H1 (cell line): ENCODE measurements around the gene TXLNB. TPM values are rescaled to one million over a fixed set of nuclear protein-coding genes. Genes with fewer than 3 reads are reported as not detected.

Experiments
- CTCF ChIA-PET: fragments of 300-600 bp; sonication (Branson Sonifier 250); formaldehyde crosslinking; loops from one replicate; lab custom pipeline; 2021; ENCODE audit not compliant: partially characterized antibody; lab: Charles Lee
- POLR2A ChIA-PET: fragments of 300-600 bp; sonication (Branson Sonifier 250); formaldehyde crosslinking; loops from one replicate; lab custom pipeline; 2021; ENCODE audit warnings: inconsistent platforms; ENCODE audit not compliant: partially characterized antibody; lab: Charles Lee
- DNase-seq, 2 experiments: peaks; one replicate each; pipeline versions ENCODE4 v3.0.0 to v3.0.0-alpha.2; 2010 to 2022; ENCODE audit warnings: low spot score in 2 of 2, low read depth in 1 of 2, mixed read lengths in 1 of 2
- FAIRE-seq: peaks from 2 replicates; lab custom pipeline; 2011; peaks lifted over from hg19 to GRCh38; lab: Jason Lieb, UNC
- H2AFZ ChIP-seq: 2 replicates; pipeline ENCODE4 v1.8.1; 2012; ENCODE audit warnings: low read length, inconsistent platforms
- H2AK5ac ChIP-seq: 2 replicates; pipeline ENCODE4 v1.6.1; 2013; ENCODE audit warnings: low read depth, low read length
- H2BK120ac ChIP-seq: replicated peaks from 2 replicates; pipeline ENCODE3; 2013; ENCODE audit warnings: low read depth, low read length, inconsistent platforms
- H2BK12ac ChIP-seq: 2 replicates; pipeline ENCODE4 v1.6.1; 2013; ENCODE audit warnings: low read depth, low read length
- H2BK15ac ChIP-seq: 2 replicates; pipeline ENCODE4 v1.6.1; 2013; ENCODE audit warnings: low read length
- H2BK20ac ChIP-seq: 2 replicates; pipeline ENCODE4 v1.6.1; 2013; ENCODE audit warnings: low read length
- H2BK5ac ChIP-seq: 2 replicates; pipeline ENCODE4 v1.6.1; 2013; ENCODE audit warnings: low read depth, low read length
- H3K14ac ChIP-seq: 2 replicates; pipeline ENCODE4 v1.6.1; 2013; ENCODE audit warnings: inconsistent platforms; ENCODE audit not compliant: insufficient read length
- H3K18ac ChIP-seq: 2 replicates; pipeline ENCODE4 v1.6.1; 2013; ENCODE audit warnings: low read length; ENCODE audit errors: extremely low read depth
- H3K23ac ChIP-seq: 2 replicates; pipeline ENCODE4 v1.6.1; 2013; ENCODE audit warnings: inconsistent platforms; ENCODE audit not compliant: insufficient read length
- H3K23me2 ChIP-seq: 2 replicates; pipeline ENCODE4 v1.6.1; 2013; ENCODE audit warnings: low read depth, low read length
- H3K27ac ChIP-seq: 2 replicates; pipeline ENCODE4 v1.6.1; 2011; ENCODE audit warnings: low read depth, low read length, inconsistent platforms
- H3K27me3 ChIP-seq, 4 experiments: replicated peaks in 1 of 4; 1 replicate in 1 of 4; 2 replicates in 3 of 4; pipeline versions ENCODE4 v1.6.1 to v1.8.1; 2011 to 2013; ENCODE audit warnings: low read length in 3 of 4, mild to moderate bottlenecking in 3 of 4, inconsistent platforms in 2 of 4, mixed read lengths in 2 of 4, moderate library complexity in 1 of 4; ENCODE audit not compliant: control insufficient read depth in 3 of 4, insufficient read depth in 3 of 4; ENCODE audit errors: extremely low read depth in 1 of 4
- H3K36me3 ChIP-seq, 4 experiments: 2 replicates each; pipeline versions ENCODE4 v1.6.1 to v1.8.1; 2011 to 2013; ENCODE audit warnings: mild to moderate bottlenecking in 4 of 4, low read length in 3 of 4, moderate library complexity in 2 of 4, control low read depth in 1 of 4, inconsistent platforms in 1 of 4; ENCODE audit not compliant: insufficient read depth in 4 of 4, control insufficient read depth in 2 of 4
- H3K4ac ChIP-seq: replicated peaks from 2 replicates; pipeline ENCODE3; 2013; ENCODE audit warnings: low read length, low read depth, mixed read lengths, inconsistent platforms; ENCODE audit not compliant: insufficient read length
- H3K4me1 ChIP-seq, 4 experiments: replicated peaks in 1 of 4; 1 replicate in 1 of 4; 2 replicates in 3 of 4; pipeline versions ENCODE4 v1.6.1 to v1.8.1; 2011 to 2013; ENCODE audit warnings: low read length in 3 of 4, inconsistent platforms in 2 of 4, mixed read lengths in 1 of 4; ENCODE audit not compliant: insufficient read depth in 4 of 4, control insufficient read depth in 3 of 4
- H3K4me2 ChIP-seq, 2 experiments: 2 replicates each; pipeline versions ENCODE4 v1.6.1 to v1.8.1; 2011 to 2013; ENCODE audit warnings: low read depth in 2 of 2, low read length in 2 of 2, control low read depth in 1 of 2, inconsistent platforms in 1 of 2, mild to moderate bottlenecking in 1 of 2; ENCODE audit not compliant: insufficient read depth in 1 of 2
- H3K4me3 ChIP-seq, 4 experiments: fragments of 200-600, 300-600 bp in 1 of 4; sonication (generic), shearing (Covaris generic), sonication (Bioruptor Twin) in 1 of 4; 2 replicates each; pipeline versions ENCODE4 v1.5.1 to v1.8.1; 2011 to 2016; ENCODE audit warnings: low read length in 4 of 4, low read depth in 3 of 4, control low read depth in 2 of 4, inconsistent platforms in 2 of 4, mild to moderate bottlenecking in 2 of 4, mixed read lengths in 1 of 4, moderate library complexity in 1 of 4; ENCODE audit not compliant: insufficient read depth in 2 of 4; ENCODE audit errors: extremely low read depth in 1 of 4
- H3K56ac ChIP-seq: replicated peaks from 2 replicates; pipeline ENCODE3; 2013; ENCODE audit warnings: low read depth, mild to moderate bottlenecking, mixed read lengths, low read length, inconsistent platforms; ENCODE audit not compliant: insufficient read length
- H3K79me1 ChIP-seq: 2 replicates; pipeline ENCODE4 v1.6.1; 2013; ENCODE audit warnings: low read depth, low read length, control low read depth
- H3K79me2 ChIP-seq, 2 experiments: 2 replicates each; pipeline versions ENCODE4 v1.6.1 to v1.8.1; 2012 to 2013; ENCODE audit warnings: low read length in 2 of 2, mild to moderate bottlenecking in 2 of 2, inconsistent platforms in 1 of 2; ENCODE audit not compliant: insufficient read depth in 2 of 2, control insufficient read depth in 1 of 2
- H3K9ac ChIP-seq, 4 experiments: replicated peaks in 1 of 4; 1 replicate in 1 of 4; 2 replicates in 3 of 4; pipeline versions ENCODE4 v1.6.1 to v1.8.1; 2011 to 2013; ENCODE audit warnings: low read depth in 3 of 4, low read length in 3 of 4, control low read depth in 2 of 4, mild to moderate bottlenecking in 2 of 4, moderate library complexity in 2 of 4, inconsistent platforms in 1 of 4; ENCODE audit errors: extremely low read depth in 1 of 4
- H3K9me3 ChIP-seq, 2 experiments: 2 replicates each; pipeline versions ENCODE4 v1.6.1 to v1.8.1; 2012 to 2013; ENCODE audit warnings: mild to moderate bottlenecking in 2 of 2, moderate library complexity in 2 of 2, control low read depth in 1 of 2, inconsistent platforms in 1 of 2, low read depth in 1 of 2, low read length in 1 of 2, mixed read lengths in 1 of 2; ENCODE audit not compliant: insufficient read depth in 2 of 2
- H4K20me1 ChIP-seq, 2 experiments: replicated peaks in 1 of 2; 2 replicates each; pipeline versions ENCODE3 to v1.8.1; 2011 to 2013; ENCODE audit warnings: inconsistent platforms in 2 of 2, low read length in 2 of 2, mild to moderate bottlenecking in 1 of 2; ENCODE audit not compliant: insufficient read depth in 2 of 2, control insufficient read depth in 1 of 2
- H4K5ac ChIP-seq: 2 replicates; pipeline ENCODE4 v1.6.1; 2013; ENCODE audit warnings: low read length, low read depth, mixed read lengths, inconsistent platforms; ENCODE audit not compliant: insufficient read length
- H4K8ac ChIP-seq: 2 replicates; pipeline ENCODE4 v1.8.0; 2013; ENCODE audit warnings: mild to moderate bottlenecking, moderate library complexity, low read length, inconsistent platforms; ENCODE audit not compliant: insufficient read depth; ENCODE audit errors: extremely low read depth
- H4K91ac ChIP-seq: replicated peaks from 2 replicates; pipeline ENCODE3; 2013; ENCODE audit warnings: low read length, mixed read lengths, inconsistent platforms; ENCODE audit not compliant: insufficient read length
- ATF3 ChIP-seq: IDR thresholded peaks from 2 replicates; pipeline ENCODE4 v1.6.1; 2011; ENCODE audit warnings: low read depth, mild to moderate bottlenecking, low read length; ENCODE audit not compliant: insufficient read depth
- BACH1 ChIP-seq: IDR thresholded peaks from 2 replicates; pipeline ENCODE4 v1.6.1; 2012; ENCODE audit warnings: low read length, improper control_type of control experiment
- CEBPB ChIP-seq: IDR thresholded peaks from 2 replicates; pipeline ENCODE4 v1.6.1; 2012; ENCODE audit warnings: low read depth, low read length
- CHD2 ChIP-seq: IDR thresholded peaks from 2 replicates; pipeline ENCODE4 v1.6.1; 2012; ENCODE audit warnings: low read length, improper control_type of control experiment
- CREB1 ChIP-seq: IDR thresholded peaks from 2 replicates; pipeline ENCODE4 v1.6.1; 2012; ENCODE audit warnings: inconsistent platforms
- FOSL1 ChIP-seq: IDR thresholded peaks from 2 replicates; pipeline ENCODE4 v1.6.1; 2011; ENCODE audit warnings: mild to moderate bottlenecking, low read depth, low read length, moderate library complexity; ENCODE audit not compliant: insufficient read depth
- GTF2F1 ChIP-seq: IDR thresholded peaks from 2 replicates; pipeline ENCODE4 v1.6.1; 2012; ENCODE audit warnings: low read depth, low read length, improper control_type of control experiment, borderline replicate concordance
- JUND ChIP-seq: IDR thresholded peaks from 2 replicates; pipeline ENCODE4 v1.6.1; 2011; ENCODE audit warnings: mild to moderate bottlenecking, improper control_type of control experiment, low read length
- NRF1 ChIP-seq: IDR thresholded peaks from 2 replicates; pipeline ENCODE4 v1.6.1; 2011; ENCODE audit warnings: mild to moderate bottlenecking, low read depth, low read length, improper control_type of control experiment
- POLR2AphosphoS5 ChIP-seq: IDR thresholded peaks from 2 replicates; pipeline ENCODE4 v1.6.1; 2011; ENCODE audit warnings: low read depth, low read length
- SP4 ChIP-seq: IDR thresholded peaks from 2 replicates; pipeline ENCODE4 v1.6.1; 2012; ENCODE audit warnings: low read length, inconsistent platforms
- SUZ12 ChIP-seq: fragments of 200-600 bp; sonication (generic); IDR thresholded peaks from 2 replicates; pipeline ENCODE4 v1.6.1; 2012; ENCODE audit warnings: mild to moderate bottlenecking, inconsistent platforms, low read length, moderate library complexity, mixed read lengths
- TAF7 ChIP-seq: optimal IDR thresholded peaks from 2 replicates; pipeline ENCODE3; 2011; ENCODE audit warnings: low read depth, mild to moderate bottlenecking, inconsistent platforms, low read length, moderate library complexity, borderline replicate concordance
- TBP ChIP-seq: IDR thresholded peaks from 2 replicates; pipeline ENCODE4 v1.6.1; 2011; ENCODE audit warnings: low read depth, low read length, improper control_type of control experiment
- TEAD4 ChIP-seq: IDR thresholded peaks from 2 replicates; pipeline ENCODE4 v1.6.1; 2012; ENCODE audit warnings: low read depth, low read length, inconsistent platforms, mixed read lengths
- ZNF274 ChIP-seq: IDR thresholded peaks from 2 replicates; pipeline ENCODE4 v1.7.0; 2012; ENCODE audit warnings: low read length, borderline replicate concordance; ENCODE audit errors: extremely low read depth
- WGBS, 2 experiments: shearing (Covaris generic) in 1 of 2; methylation state at CpG; one replicate each; pipeline versions ENCODE4 v1.1.6 to v1.1.7; 2013 to 2015; ENCODE audit warnings: low lambda C conversion rate in 2 of 2, mixed read lengths in 2 of 2, inconsistent platforms in 1 of 2, low coverage in 1 of 2, missing lambda C conversion rate in 1 of 2; ENCODE audit not compliant: insufficient replicate concordance in 2 of 2, insufficient coverage in 1 of 2, insufficient read length in 1 of 2; ENCODE audit errors: extremely low coverage in 1 of 2, missing lambda C conversion rate in 1 of 2; 5-methylcytosine and 5-hydroxymethylcytosine counted together
- polyA plus RNA-seq, 7 experiments: library from polyadenylated mRNA; depleted of rRNA in 3 of 7; stranded (reverse) in 5 of 7; unstranded in 2 of 7; fragments of >200 nt in 5 of 7; fragments of 200-250 nt in 2 of 7; gene quantifications; 1 replicate in 5 of 7; 2 replicates in 1 of 7; 4 replicates in 1 of 7; pipeline versions ENCODE4 v1.2.1 to v1.2.3, GENCODE V29; 2011 to 2013; ENCODE audit warnings: missing spikeins in 2 of 7, mixed read lengths in 2 of 7
- total RNA-seq: library from RNA; stranded (reverse); fragmentation: NEBNext Ultra II Directional; extraction: Animal tissue kit (Norgen Biotek cat#: 25700); gene quantifications from 2 replicates; pipeline ENCODE4 v1.2.1, GENCODE V29; 2021

Gene TXLNB
- total and polyA plus RNA-seq, 2 of the 8 experiments (the other 6 are each of a cell fraction or from before 2014, with no cell fraction given): 0.05 to 0.17 TPM

GRCh38 chr6:139231206-139231605 is 60.6 kb downstream of the TXLNB start:
- peaks cover 13 to 17% of the 10 kb centered on the region in 2 experiments; a peak in 3 of 4 replicates for H3K9me3 ChIP-seq
- H3K23me2 ChIP-seq: no peaks in the 10 kb centered on the region
- H3K36me3 ChIP-seq: peaks cover 0 to 3% (median 0%) of the 10 kb centered on the region in 4 experiments; a peak in 1 of 8 replicates
- H3K4me3 ChIP-seq: no peak overlapping the region
- 69% methylated on average over 2 of the region's 2 CpGs; no CpG with 5 or more reads in 1 of the 2 experiments for WGBS, 2 experiments
- H3K56ac ChIP-seq: no peak overlapping the region
- no peaks in the 10 kb centered on the region for H3K79me1 ChIP-seq
- no peaks in the 10 kb centered on the region for H3K79me2 ChIP-seq
- FAIRE-seq: no peak
- ChIA-PET CTCF (interaction anchor here (0.6 to 2.2 kb wide), 12 partner anchors 10 to 1210 kb away, joined by 3 to 14 read pairs (median 6); no protein-coding TSS in a partner anchor), POLR2A (no interaction called here)
- no peak overlapping the region for H4K8ac ChIP-seq
- no peak overlapping the region for H3K4me2 ChIP-seq
- no peak overlapping the region for H2AK5ac ChIP-seq
- no peak overlapping the region for H3K18ac ChIP-seq
- H2BK20ac ChIP-seq: no peak overlapping the region
- no peak for DNase-seq
- no peak overlapping the region for H2BK15ac ChIP-seq
- H3K23ac ChIP-seq: no peak overlapping the region
- H3K27ac ChIP-seq: no peak overlapping the region
- H4K5ac ChIP-seq: no peak overlapping the region
- H4K20me1 ChIP-seq: no peaks in the 10 kb centered on the region
- no peak overlapping the region for H2BK120ac ChIP-seq
- H2AFZ ChIP-seq: peak overlapping the region; percentile 88; the same call in 1 of the 2 replicates
- H2BK5ac ChIP-seq: no peak overlapping the region
- no peak overlapping the region for H4K91ac ChIP-seq
- H3K4ac ChIP-seq: no peak overlapping the region
- no peak overlapping the region for H2BK12ac ChIP-seq
- no peaks in the 10 kb centered on the region for H3K27me3 ChIP-seq
- no peak overlapping the region for H3K14ac ChIP-seq
- no peak overlapping the region for H3K9ac ChIP-seq
- peaks cover 0 to 7% (median 0%) of the 10 kb centered on the region in 4 experiments; a peak in 2 of 7 replicates for H3K4me1 ChIP-seq
- TF ChIP-seq SP4: no peak
- no peak for TF ChIP-seq FOSL1
- no peak for TF ChIP-seq BACH1
- no peak for TF ChIP-seq GTF2F1
- TF ChIP-seq CEBPB: no peak
- no peak for TF ChIP-seq CHD2
- no peak for TF ChIP-seq TEAD4
- no peak for TF ChIP-seq CREB1
- no peak for TF ChIP-seq ZNF274
- TF ChIP-seq TBP: no peak
- no peak for TF ChIP-seq POLR2AphosphoS5
- TF ChIP-seq TAF7: no peak
- no peak for TF ChIP-seq SUZ12
- TF ChIP-seq NRF1: no peak
- no peak for TF ChIP-seq JUND
- TF ChIP-seq ATF3: no peak
